GM12801 (cell line): Measurements from ENCODE around the gene IFITM5.

Experiments used
- TF ChIP-seq, protein P1 (sequence below): IDR thresholded peaks from one replicate; pipeline ENCODE4 v1.5.1; 2011; ENCODE audit warnings: control low read depth; ENCODE audit not compliant: insufficient read length; ENCODE audit errors: extremely low read depth

The IFITM5 gene

GRCh38 chr11:316891-317301 is 17.6 kb upstream of the IFITM5 start:
- TF ChIP-seq, protein P1, sequence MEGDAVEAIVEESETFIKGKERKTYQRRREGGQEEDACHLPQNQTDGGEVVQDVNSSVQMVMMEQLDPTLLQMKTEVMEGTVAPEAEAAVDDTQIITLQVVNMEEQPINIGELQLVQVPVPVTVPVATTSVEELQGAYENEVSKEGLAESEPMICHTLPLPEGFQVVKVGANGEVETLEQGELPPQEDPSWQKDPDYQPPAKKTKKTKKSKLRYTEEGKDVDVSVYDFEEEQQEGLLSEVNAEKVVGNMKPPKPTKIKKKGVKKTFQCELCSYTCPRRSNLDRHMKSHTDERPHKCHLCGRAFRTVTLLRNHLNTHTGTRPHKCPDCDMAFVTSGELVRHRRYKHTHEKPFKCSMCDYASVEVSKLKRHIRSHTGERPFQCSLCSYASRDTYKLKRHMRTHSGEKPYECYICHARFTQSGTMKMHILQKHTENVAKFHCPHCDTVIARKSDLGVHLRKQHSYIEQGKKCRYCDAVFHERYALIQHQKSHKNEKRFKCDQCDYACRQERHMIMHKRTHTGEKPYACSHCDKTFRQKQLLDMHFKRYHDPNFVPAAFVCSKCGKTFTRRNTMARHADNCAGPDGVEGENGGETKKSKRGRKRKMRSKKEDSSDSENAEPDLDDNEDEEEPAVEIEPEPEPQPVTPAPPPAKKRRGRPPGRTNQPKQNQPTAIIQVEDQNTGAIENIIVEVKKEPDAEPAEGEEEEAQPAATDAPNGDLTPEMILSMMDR = no peak

DNA sequence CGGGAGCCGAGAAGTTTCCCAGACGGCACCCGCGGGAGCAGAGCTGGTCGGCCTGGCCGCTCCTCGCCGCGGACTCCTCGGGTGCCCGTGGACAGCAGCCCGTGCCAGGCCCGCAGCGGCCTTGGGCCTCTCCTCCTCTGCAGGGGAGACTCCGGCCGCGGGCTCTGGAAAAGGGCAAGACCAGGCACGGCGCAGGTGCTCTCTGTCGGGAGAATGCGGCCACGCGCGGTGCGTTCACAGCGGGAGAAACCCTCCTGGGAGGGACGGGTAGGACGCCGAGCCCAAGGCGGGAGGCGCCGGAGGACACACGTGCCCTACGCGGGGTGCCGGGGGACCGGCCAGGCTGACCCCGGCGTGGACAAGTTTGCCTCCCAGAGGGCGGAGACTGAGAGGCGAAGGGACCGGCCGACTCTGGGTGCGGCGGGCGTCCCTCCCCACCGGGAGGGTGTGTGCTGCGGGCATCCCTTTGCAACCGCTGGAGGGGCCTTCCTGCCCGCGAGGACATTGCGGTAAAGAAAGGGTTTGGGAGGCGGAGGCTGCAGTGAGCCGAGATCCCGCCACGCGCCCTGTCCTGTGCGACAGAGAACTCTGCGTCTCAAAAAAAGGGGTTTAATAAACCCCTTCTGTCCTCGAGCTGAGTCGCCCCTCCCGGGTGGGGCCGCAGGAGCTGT is 16.8 kb upstream of the IFITM5 start:
- TF ChIP-seq, protein P1 = no peak

GRCh38 chr11:315516-315994 is 16.2 kb upstream of the IFITM5 start:
- TF ChIP-seq, protein P1 = no peak

DNA sequence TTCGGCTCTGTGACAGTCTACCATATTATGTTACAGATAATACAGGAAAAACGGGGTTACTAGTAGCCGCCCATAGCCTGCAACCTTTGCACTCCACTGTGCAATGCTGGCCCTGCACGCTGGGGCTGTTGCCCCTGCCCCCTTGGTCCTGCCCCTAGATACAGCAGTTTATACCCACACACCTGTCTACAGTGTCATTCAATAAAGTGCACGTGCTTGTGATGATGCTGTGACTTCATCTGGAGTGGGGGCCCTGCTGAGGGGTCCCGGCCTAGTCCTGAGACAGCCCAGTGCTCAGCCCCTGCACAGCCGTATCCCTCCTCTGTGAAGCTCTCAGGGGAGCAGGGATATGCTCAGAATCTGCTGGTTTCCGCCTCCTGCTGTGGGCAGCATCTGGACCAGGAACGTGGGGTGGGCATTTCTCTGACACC is 15.7 kb upstream of the IFITM5 start:
- TF ChIP-seq, protein P1 = no peak

GRCh38 chr11:313787-314553 is 14.6 kb upstream of the IFITM5 start, which contains the start of gene IFITM1:
Gene IFITM1, plus strand, starts transcription at chr11:314040. Its CDS starts 131 bp downstream, at chr11:314171.
- TF ChIP-seq, protein P1 = no peak

DNA sequence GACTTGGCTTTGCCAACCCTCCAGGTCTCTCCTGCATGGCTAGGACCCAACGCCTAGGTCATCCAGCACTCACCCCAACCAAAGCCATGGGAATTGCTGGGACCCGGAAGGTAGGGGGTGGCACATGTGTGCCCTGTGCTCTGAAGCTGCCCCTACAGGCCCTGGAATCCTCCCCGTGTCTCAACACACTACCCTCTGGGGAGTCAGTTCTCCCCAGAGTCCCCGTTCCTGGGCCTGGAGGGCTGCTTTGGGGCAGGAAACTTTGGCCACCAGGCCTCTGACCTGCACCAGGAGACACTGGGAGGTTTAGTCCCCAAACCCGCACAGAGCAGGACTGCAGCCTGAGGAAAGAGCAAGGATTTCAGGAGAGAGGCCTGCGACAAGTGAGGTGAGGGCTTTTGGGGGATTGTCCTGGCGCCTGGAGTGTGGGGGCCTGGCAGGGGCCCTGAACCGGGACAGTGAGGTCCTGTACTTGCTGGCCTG is 14.0 kb upstream of the IFITM5 start:
- TF ChIP-seq, protein P1 = no peak

GRCh38 chr11:312092-312816 is 12.9 kb upstream of the IFITM5 start:
- TF ChIP-seq, protein P1 = no peak
